Spinal cord (tissue), 10 donors: ENCODE results near the gene TBC1D4. TPM values are rescaled to one million over a fixed set of nuclear protein-coding genes. Genes with fewer than 3 reads are reported as not detected.

Source experiments
- DNase-seq, 6 donors: peaks; one replicate each; pipeline versions ENCODE4 v3.0.0 to v3.0.0-alpha.2; 2013 to 2015; ENCODE audit warnings: low spot score in 6 of 6, low read depth in 4 of 6
- H3K27ac ChIP-seq: one replicate; pipeline ENCODE4 v1.5.1; 2013; ENCODE audit warnings: low read depth, low read length, control low read depth
- H3K27me3 ChIP-seq: one replicate; pipeline ENCODE4 v1.6.1; 2013; ENCODE audit warnings: low read length; ENCODE audit not compliant: control insufficient read depth, insufficient read depth
- H3K36me3 ChIP-seq: one replicate; pipeline ENCODE4 v1.6.1; 2013; ENCODE audit warnings: low read length; ENCODE audit not compliant: control insufficient read depth, insufficient read depth
- H3K4me1 ChIP-seq: one replicate; pipeline ENCODE4 v1.6.1; 2013; ENCODE audit warnings: low read length; ENCODE audit not compliant: control insufficient read depth, insufficient read depth
- H3K4me3 ChIP-seq: one replicate; pipeline ENCODE4 v1.5.1; 2013; ENCODE audit warnings: low read depth, low read length, control low read depth
- H3K9me3 ChIP-seq: one replicate; pipeline ENCODE4 v1.6.1; 2013; ENCODE audit warnings: low read length; ENCODE audit not compliant: control insufficient read depth, insufficient read depth
- WGBS: methylation state at CpG from one replicate; pipeline ENCODE4 v1.1.5; 2013; ENCODE audit warnings: missing lambda C conversion rate; ENCODE audit not compliant: insufficient coverage; 5-methylcytosine and 5-hydroxymethylcytosine counted together
- polyA plus RNA-seq, 2 donors: library from polyadenylated mRNA; unstranded; fragments of 120-200 nt; gene quantifications; one replicate each; pipeline ENCODE4 v1.2.1, GENCODE V29; 2013; ENCODE audit not compliant: insufficient read length in 2 of 2
- total RNA-seq, 2 donors: library from RNA; depleted of rRNA in 1 of 2; stranded (reverse); fragments of 120-200 nt in 1 of 2; fragments of >200 nt in 1 of 2; gene quantifications; one replicate each; pipeline versions ENCODE4 v1.2.3 to v1.2.4, GENCODE V29; 2013 to 2014
- donor health status: healthy.

TBC1D4 gene
- total and polyA plus RNA-seq, 4 donors, result 11.1 to 19.2 (median 13.1) TPM

GRCh38 chr13:75458696-75459422, 23.1 kb downstream of the TBC1D4 start:
- DNase-seq, result no peak
- H3K4me1 ChIP-seq, result no peaks in the 10 kb centered on the region
- no peaks in the 10 kb centered on the region for H3K27me3 ChIP-seq
- H3K4me3 ChIP-seq, result no peak overlapping the region
- no peaks in the 10 kb centered on the region for H3K9me3 ChIP-seq
- H3K27ac ChIP-seq, result no peak overlapping the region
- no peaks in the 10 kb centered on the region for H3K36me3 ChIP-seq
- WGBS, result 59% methylated on average over 6 of the region's 6 CpGs

GRCh38 chr13:75455962-75456361, 26.0 kb downstream of the TBC1D4 start:
- H3K36me3 ChIP-seq, result no peaks in the 10 kb centered on the region

GRCh38 chr13:75454497-75454896, 27.5 kb downstream of the TBC1D4 start:
- peak in 1 of 6 donors; percentile 24 for DNase-seq
- Histone ChIP-seq H3K4me1 (no peaks in the 10 kb centered on the region), H3K4me3 (no peak overlapping the region), H3K27me3 (no peaks in the 10 kb centered on the region), H3K36me3 (no peaks in the 10 kb centered on the region), H3K27ac (no peak overlapping the region), H3K9me3 (no peaks in the 10 kb centered on the region)
- WGBS, result no CpG with 5 or more reads among the region's 1 CpG

More at GRCh38 chr13:75455962-75456361, 26.0 kb downstream of the TBC1D4 start:
- no peaks in the 10 kb centered on the region for H3K27me3 ChIP-seq
- no peak for DNase-seq
- H3K4me3 ChIP-seq, result no peak overlapping the region
- H3K9me3 ChIP-seq, result no peaks in the 10 kb centered on the region
- no peak overlapping the region for H3K27ac ChIP-seq
- H3K4me1 ChIP-seq, result no peaks in the 10 kb centered on the region

GRCh38 chr13:75452564-75452963, 29.4 kb downstream of the TBC1D4 start:
- 100% methylated on average over 1 of the region's 8 CpGs for WGBS
- H3K4me3 ChIP-seq, result no peak overlapping the region
- H3K27me3 ChIP-seq, result no peaks in the 10 kb centered on the region
- no peaks in the 10 kb centered on the region for H3K4me1 ChIP-seq
- H3K36me3 ChIP-seq, result no peaks in the 10 kb centered on the region
- no peak for DNase-seq
- H3K9me3 ChIP-seq, result no peaks in the 10 kb centered on the region
- H3K27ac ChIP-seq, result no peak overlapping the region

GRCh38 chr13:75447493-75447892, 34.5 kb downstream of the TBC1D4 start:
- no peak overlapping the region for H3K27ac ChIP-seq
- H3K27me3 ChIP-seq, result no peaks in the 10 kb centered on the region
- no peaks in the 10 kb centered on the region for H3K4me1 ChIP-seq
- no peaks in the 10 kb centered on the region for H3K9me3 ChIP-seq
- H3K4me3 ChIP-seq, result no peak overlapping the region
- no peaks in the 10 kb centered on the region for H3K36me3 ChIP-seq
- DNase-seq, result no peak
- WGBS, result 100% methylated on average over 2 of the region's 4 CpGs

- H3K4me3 ChIP-seq, result no peak overlapping the region
- no peaks in the 10 kb centered on the region for H3K36me3 ChIP-seq
- DNase-seq, result no peak
- no peaks in the 10 kb centered on the region for H3K27me3 ChIP-seq
- no CpG with 5 or more reads among the region's 3 CpGs for WGBS
- no peaks in the 10 kb centered on the region for H3K4me1 ChIP-seq
- H3K27ac ChIP-seq, result no peak overlapping the region
- no peaks in the 10 kb centered on the region for H3K9me3 ChIP-seq
Measured at GRCh38 chr13:75446874-75447273, 35.1 kb downstream of the TBC1D4 start.

GRCh38 chr13:75445717-75446499, 36.1 kb downstream of the TBC1D4 start:
- no peaks in the 10 kb centered on the region for H3K4me1 ChIP-seq
- no peak for DNase-seq
- no peak overlapping the region for H3K4me3 ChIP-seq
- 100% methylated on average over 1 of the region's 7 CpGs for WGBS
- H3K9me3 ChIP-seq, result no peaks in the 10 kb centered on the region
- no peaks in the 10 kb centered on the region for H3K27me3 ChIP-seq
- no peaks in the 10 kb centered on the region for H3K36me3 ChIP-seq
- no peak overlapping the region for H3K27ac ChIP-seq

GRCh38 chr13:75444016-75444415, 38.0 kb downstream of the TBC1D4 start:
- Histone ChIP-seq H3K36me3 (no peaks in the 10 kb centered on the region), H3K4me1 (no peaks in the 10 kb centered on the region), H3K9me3 (no peaks in the 10 kb centered on the region), H3K4me3 (no peak overlapping the region), H3K27ac (no peak overlapping the region), H3K27me3 (no peaks in the 10 kb centered on the region)
- DNase-seq, result no peak
- WGBS, result no CpG with 5 or more reads among the region's 6 CpGs

- Histone ChIP-seq H3K27ac (no peak overlapping the region), H3K4me1 (no peaks in the 10 kb centered on the region)
Measured at GRCh38 chr13:75443356-75443958, 38.5 kb downstream of the TBC1D4 start.

More at GRCh38 chr13:75443356-75443958, 38.5 kb downstream of the TBC1D4 start:
- no peak overlapping the region for H3K4me3 ChIP-seq
- H3K36me3 ChIP-seq, result no peaks in the 10 kb centered on the region
- no peak for DNase-seq
- H3K27me3 ChIP-seq, result no peaks in the 10 kb centered on the region
- no peaks in the 10 kb centered on the region for H3K9me3 ChIP-seq
- 66% methylated on average over 4 of the region's 8 CpGs for WGBS
